Renal cortical epithelial cell (primary cell): Measurements from ENCODE around the gene CNOT3. TPM values are rescaled to one million over a fixed set of nuclear protein-coding genes. Genes with fewer than 3 reads are reported as not detected.
"Not testable (repeated sequence)": the region's sequence is repeated elsewhere in the genome, so short reads cannot be mapped to it uniquely, and the experiment has no call there.

Source experiments
- DNase-seq: peaks from one replicate; pipeline ENCODE4 v3.0.0-alpha.2; 2011; ENCODE audit warnings: low read depth
- total RNA-seq: library from RNA; depleted of rRNA; stranded (reverse); fragments of >200 nt; gene quantifications from 2 replicates; pipeline ENCODE4 v1.2.3, GENCODE V29; 2014

CNOT3 gene
- total RNA-seq, 1 donor from 2014 or later: 50.0 TPM

GRCh38 chr19:54169149-54169740, 31.7 kb downstream of the CNOT3 start:
- no peak for DNase-seq

- not testable (repeated sequence) for DNase-seq
Observed at GRCh38 chr19:54171736-54172431, 34.3 kb downstream of the CNOT3 start.

GRCh38 chr19:54172471-54173358, 35.2 kb downstream of the CNOT3 start, which contains the start of gene TMC4:
TSS of gene TMC4 (minus strand) at chr19:54173160. CDS start at chr19:54173117, 43 bp downstream.
- DNase-seq: no peak

GRCh38 chr19:54173359-54173699, 35.8 kb downstream of the CNOT3 start:
- DNase-seq: no peak

- DNase-seq: no peak
Observed at GRCh38 chr19:54173951-54174834, 36.6 kb downstream of the CNOT3 start.

GRCh38 chr19:54178581-54179261, 41.2 kb downstream of the CNOT3 start:
- DNase-seq: no peak

- no peak for DNase-seq
Observed at GRCh38 chr19:54179262-54179852, 41.8 kb downstream of the CNOT3 start.

GRCh38 chr19:54179921-54180461, 42.4 kb downstream of the CNOT3 start:
- peak; percentile 76 for DNase-seq

- no peak for DNase-seq
Observed at GRCh38 chr19:54180691-54181091, 43.1 kb downstream of the CNOT3 start.

- not testable (repeated sequence) for DNase-seq
Observed at GRCh38 chr19:54181894-54182293, 44.3 kb downstream of the CNOT3 start.

GRCh38 chr19:54183431-54183830, 45.9 kb downstream of the CNOT3 start:
- no peak for DNase-seq

- DNase-seq: no peak
Observed at GRCh38 chr19:54186351-54186750, 48.8 kb downstream of the CNOT3 start.

GRCh38 chr19:54186934-54187381, 49.4 kb downstream of the CNOT3 start:
- no peak for DNase-seq

GRCh38 chr19:54188215-54188871, 50.8 kb downstream of the CNOT3 start:
- DNase-seq: no peak

GRCh38 chr19:54189145-54189734, 51.7 kb downstream of the CNOT3 start, which contains the start of gene MBOAT7:
TSS of gene MBOAT7 (minus strand) at chr19:54189580. CDS start at chr19:54188508, 1,072 bp downstream.
- DNase-seq: no peak

GRCh38 chr19:54189735-54190502, 52.4 kb downstream of the CNOT3 start:
- DNase-seq: peak; percentile 100

GRCh38 chr19:54190503-54191010, 53.0 kb downstream of the CNOT3 start:
- peak; percentile 98 for DNase-seq
